Posterior vena cava (tissue), 2 donors: ENCODE data around the gene PRR5. TPM values are rescaled to one million over a fixed set of nuclear protein-coding genes. Genes with fewer than 3 reads are reported as not detected.
"Not testable (repeated sequence)": the region's sequence is repeated elsewhere in the genome, so short reads cannot be mapped to it uniquely, and the experiment has no call there.

Experiments
- DNase-seq: peaks from one replicate; pipeline ENCODE4 v3.0.0-alpha.2; 2020; ENCODE audit warnings: low spot score
- intact Hi-C, 2 donors: fragments of 100-400 bp; cut with DNase I; formaldehyde crosslinking; loops; one replicate each; pipeline versions ENCODE4 v1.14.1 to v1.14.2; 2022 to 2023
- total RNA-seq, 2 donors: library from RNA; stranded (reverse); fragmentation: NEBNext Ultra II Directional; extraction: Animal tissue kit (Norgen Biotek cat#: 25700); gene quantifications; one replicate each; pipeline ENCODE4 v1.2.1, GENCODE V29; 2021
- donor health status: DM: yes; HTN: yes; CAD: no.
- donor health status: DM: yes; HTN: yes; CAD: no.

PRR5 gene
- total RNA-seq, 2 donors from 2014 or later: 8.8 to 11.8 TPM

DNA sequence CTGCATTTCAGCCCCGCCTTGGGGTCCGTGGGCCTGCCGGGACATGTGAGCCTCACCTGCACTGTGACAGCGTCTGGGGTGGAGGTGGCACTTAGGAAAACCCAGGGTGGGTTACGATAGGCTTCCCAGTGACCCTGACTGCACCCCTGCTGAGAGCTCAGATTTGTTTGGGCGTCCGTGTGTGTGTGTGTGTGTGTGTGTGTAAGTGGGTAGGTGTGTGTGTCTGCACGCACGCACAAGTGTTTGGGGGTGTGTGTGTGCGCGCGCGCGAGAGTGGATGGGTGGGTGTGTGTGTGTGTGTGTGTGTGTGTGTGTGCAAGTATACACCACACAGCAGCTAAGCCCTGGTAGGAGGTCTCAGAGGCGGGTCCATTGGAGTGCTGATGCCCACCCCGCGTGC is 38.3 kb downstream of the PRR5 start:
- no peak for DNase-seq
- intact Hi-C loops: no loop called here

DNA sequence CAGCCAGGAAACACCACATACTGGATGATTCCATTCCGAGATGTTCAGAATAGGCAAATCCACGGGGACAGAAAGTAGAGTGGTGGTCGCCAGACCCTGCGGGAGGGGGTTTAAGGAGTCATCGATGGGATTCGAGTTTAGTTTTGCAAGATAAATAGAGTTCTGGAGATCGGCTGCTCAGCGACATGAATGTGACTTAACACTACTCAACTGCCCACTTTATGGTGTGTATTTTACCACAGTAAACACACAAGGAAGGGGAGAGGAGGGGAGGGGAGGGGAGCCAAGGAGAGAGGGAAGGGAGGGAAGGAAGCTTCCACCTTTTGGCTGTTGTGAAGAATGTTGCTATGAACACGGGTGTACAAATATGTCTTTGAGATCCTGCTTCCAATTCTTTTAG is 39.9 kb downstream of the PRR5 start:
- intact Hi-C loops: no loop called here
- no peak for DNase-seq

DNA sequence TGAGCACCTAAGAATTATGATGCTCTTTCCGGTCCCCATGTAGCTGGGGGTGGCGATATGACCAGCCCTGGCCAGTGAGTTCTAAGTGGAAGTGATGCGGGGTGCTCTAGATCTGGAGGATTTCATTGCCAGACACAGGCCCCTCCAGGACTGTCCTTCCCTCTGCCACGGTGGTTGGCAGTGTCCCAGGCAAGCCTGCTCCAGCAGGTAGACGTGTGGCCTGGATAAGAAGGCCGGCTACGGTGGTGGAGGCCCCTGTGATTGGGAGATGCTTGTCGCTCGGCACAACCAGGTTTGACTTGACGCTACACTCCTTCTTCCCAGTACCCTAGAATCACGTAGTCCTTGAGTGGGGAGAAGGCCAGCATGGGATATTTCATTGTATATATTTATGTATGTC is 41.2 kb downstream of the PRR5 start:
- intact Hi-C loops: no loop called here
- no peak for DNase-seq

DNA sequence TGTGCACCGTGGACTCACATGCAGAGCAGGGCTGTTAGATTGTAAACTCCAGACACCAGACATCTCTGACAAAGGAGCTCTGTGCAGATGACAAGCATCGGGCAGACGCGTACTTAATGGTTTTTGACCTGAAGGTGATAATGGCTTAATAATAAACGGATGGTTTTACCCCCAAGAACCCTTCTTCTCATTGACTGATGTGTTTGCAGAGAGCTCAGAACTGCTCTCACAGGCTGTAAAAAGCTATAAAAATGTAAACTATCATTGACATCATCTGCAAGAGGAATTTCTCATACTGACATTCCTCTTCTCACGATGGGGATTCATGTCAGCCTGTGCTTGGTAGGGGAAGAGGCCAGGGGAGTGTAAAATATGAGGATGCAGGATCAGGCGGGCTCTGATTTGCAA is 41.8 kb downstream of the PRR5 start:
- no peak for DNase-seq
- intact Hi-C loops: no loop called here

GRCh38 chr22:44745853-44746789 is 44.1 kb downstream of the PRR5 start:
- DNase-seq: no peak
- intact Hi-C loops: no loop called here

GRCh38 chr22:44747784-44748127 is 45.8 kb downstream of the PRR5 start:
- intact Hi-C loops, DNase-seq: not testable (repeated sequence)

DNA sequence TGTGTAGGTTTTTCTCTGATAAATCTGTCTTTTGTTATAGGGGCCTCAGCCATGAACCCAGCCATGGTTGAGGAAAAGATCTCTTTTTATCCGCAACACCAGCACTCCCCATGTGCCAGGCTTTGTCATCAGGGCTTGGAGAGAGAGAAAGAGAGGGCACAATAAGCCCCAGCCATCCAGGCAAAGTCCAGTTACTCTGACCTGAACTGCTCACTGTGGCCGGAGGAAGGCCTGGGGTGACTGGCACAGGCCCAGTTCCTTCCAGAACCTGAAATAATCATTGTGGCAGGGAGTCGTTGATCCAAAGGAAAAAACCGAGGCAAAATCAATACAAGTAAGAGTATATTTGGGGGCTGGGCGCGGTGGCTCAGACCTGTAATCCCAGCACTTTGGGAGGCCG is 46.5 kb downstream of the PRR5 start:
- intact Hi-C loops: no loop called here
- DNase-seq: peak; percentile 26

DNA sequence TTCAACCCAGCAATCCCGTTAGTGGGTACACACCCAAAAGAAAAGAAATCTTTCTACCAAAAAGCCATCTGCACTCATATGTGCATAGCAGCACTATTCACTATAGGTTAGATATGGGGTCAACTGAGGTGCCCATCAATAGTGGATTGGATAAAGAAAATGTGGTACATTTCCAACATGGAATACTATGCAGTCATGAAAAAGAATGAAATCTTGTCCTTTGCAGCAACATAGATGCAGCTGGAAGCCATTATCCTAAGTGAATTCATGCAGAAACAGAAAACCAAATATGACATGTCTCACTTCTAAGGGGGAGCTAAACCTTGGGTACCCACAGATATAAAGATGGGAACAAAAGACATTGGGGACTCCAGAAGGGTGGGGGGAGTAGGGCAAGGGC is 48.5 kb downstream of the PRR5 start:
- intact Hi-C loops: no loop called here
- DNase-seq: no peak

GRCh38 chr22:44752285-44753188 is 50.5 kb downstream of the PRR5 start, which contains the start of gene ARHGAP8:
Gene ARHGAP8, plus strand, starts transcription at chr22:44752575. Its CDS starts 33,953 bp downstream, at chr22:44786528.
- peak; percentile 64 for DNase-seq
- intact Hi-C loops: no loop called here

DNA sequence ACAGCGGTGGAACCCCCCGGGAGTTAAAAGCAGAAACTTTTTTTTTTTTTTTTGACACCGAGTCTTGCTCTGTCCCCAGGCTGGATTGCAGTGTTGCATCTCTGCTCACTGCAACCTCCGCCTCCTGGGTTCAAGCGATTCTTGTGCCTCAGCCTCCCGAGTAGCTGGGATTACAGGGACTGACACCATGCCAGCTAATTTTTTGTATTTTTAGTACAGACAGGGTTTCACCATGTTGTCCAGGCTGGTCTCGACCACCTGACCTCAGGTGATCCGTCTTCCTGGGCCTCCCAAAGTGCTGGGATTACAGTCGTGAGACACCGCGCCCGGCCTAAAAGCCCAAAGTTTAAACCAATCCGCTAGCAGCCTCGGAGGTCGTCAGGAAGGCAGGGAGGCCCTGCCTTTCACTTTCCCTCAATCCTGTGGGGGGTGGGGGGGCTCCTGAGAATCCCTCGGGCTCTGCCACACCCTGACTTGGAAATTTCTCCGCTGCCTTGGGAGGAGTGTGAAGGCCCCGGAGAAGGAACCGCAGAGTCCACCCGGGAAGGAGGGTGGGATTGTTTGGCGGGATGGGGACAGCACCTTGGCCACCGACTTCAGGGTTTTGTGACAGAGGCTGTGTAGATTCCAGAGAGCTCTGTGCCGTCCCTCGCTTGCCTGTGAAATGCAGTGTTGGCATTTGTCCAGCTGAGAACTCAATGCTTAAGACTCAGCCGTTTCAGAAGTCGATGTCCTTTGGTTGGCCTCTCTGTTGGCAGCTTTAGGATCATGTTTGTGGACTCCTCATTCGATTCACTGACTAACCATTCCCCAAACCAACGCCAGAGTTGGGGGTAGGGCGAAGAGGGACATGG is 51.4 kb downstream of the PRR5 start:
- intact Hi-C loops: no loop called here
- no peak for DNase-seq

DNA sequence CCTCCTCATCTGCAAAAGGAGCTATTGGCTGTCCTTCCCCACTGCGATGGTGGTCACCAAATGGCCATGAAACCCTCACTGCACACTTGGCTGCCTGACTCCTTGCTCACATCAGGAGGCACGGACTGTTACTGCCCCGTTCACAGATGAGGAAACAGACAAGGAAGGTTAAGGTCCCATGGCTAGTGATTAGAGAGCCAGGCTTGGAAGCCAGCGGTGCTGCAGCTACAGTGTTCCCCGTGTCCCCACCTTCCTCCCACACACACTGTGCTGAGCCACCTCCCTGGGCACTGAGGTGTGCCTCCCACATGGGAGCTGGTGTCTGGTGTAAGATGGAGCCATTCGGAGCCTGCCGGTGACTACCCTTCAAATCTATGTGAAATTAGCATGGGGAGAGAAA is 53.0 kb downstream of the PRR5 start:
- intact Hi-C loops: no loop called here
- DNase-seq: peak; percentile 66

GRCh38 chr22:44755417-44755816 is 53.4 kb downstream of the PRR5 start:
- intact Hi-C loops: no loop called here
- peak; percentile 49 for DNase-seq

DNA sequence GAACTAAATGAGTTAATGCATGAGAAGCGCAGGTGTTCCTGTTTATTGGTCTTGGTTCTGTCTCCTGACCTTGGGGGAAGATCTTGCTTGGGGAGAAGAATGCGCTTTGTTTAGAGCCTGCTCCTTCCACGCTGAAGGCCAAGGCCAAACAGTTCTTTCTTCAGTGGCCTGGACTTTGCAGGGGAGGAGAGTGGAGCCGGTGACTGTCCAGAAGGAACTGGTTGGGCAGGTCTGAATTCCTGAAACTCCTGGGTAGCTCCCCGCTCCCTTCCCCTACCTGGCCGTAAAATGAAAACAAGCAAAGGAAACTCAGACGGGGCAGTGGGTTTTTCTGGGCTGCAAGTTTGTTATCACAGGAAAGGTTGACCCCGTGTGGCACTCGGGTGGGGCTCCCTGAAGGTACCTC is 54.0 kb downstream of the PRR5 start:
- DNase-seq: no peak
- intact Hi-C loops: no loop called here

DNA sequence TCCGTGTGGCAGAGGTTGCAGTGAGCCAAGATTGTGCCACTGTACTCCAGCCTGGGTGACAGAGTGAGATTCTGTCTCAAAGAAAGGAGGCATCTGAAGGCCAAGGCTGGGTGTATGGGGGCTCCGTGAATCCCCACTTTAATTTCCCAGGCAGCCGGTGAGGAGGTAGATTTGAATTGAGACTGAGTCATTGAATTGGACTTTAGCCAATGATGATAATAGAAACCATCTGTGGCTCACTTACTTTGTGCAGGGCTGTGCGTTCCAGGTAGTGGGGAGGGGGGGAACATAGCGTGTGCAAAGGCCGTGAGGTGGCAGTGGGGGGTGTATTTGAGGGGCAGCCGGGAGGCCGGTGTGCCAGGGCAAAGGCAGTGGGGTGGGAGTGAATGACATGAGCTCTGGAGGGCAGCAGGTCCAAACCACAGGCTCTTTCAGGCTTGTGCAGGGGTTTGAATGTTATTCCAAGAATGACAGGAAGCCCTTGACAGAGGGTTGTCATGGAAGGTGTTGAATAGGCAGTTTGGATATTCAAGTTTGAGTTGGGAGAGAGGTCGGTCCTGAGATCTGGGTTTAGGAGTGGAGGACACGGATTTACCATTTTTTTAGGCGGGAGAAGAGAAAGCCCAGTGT is 56.5 kb downstream of the PRR5 start:
- intact Hi-C loops: no loop called here

DNA sequence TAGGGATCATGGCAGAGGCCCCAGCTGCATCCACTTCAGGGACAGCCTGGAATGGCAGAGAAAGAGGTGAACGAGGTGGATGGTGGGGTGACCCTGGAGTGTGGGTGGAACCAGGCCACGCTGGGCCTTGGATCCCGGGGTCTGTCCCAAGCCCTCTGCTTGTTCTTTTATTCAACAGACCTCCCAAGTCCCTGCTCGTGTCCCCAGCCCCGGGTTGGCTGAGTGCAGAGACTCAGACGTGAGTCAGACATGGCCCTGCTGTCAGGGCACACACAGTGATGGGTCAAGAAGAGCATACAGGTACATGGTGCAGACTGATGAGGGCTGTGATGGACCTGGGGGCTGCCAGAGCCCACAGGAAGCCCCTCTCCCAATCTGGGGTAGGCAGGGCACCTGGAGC is 57.0 kb downstream of the PRR5 start:
- no peak for DNase-seq
- intact Hi-C loops: no loop called here

More for the DNA sequence above, 56.5 kb downstream of the PRR5 start:
- DNase-seq: no peak

DNA sequence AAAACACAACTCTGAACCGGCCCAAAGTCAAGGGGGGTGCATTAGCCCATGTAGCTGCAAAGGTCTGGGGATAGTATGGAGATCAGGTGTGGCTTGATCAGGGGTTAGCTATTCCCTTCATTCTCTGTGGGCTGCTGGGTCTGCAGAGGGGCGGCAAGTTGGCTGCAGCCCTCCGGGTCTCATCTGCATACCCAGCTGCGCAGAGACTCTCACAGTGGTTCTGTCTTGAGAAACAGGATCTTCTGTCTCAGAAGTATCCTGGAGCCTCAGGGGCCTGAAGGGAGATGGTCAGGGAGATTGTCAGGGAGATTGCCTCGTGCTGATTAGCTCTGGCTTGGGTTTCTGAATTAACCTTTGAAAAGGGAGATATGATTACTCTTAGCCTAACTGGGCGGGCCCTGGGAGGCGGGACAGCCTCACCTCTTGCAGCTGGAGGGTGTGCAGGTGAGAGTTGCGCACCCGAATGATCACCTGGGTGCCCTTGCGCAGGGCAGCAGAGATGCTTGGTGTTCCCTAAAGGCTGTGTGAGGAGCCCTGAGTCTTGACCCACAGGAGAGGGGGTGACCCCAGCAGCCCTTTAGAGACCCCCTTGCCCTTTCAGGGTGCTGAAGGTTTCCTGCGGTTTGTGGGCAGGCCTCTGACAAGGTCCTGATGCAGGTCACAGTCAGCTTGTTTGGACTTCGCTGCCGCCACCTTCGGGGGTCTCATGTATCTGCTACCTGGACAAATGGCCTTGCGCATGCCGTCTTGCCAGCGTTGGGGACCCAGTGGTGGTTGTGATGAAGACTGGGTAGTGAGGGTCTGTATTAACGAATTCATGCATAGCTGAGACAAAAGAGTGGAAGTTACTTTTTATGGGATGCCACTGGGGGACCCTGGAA is 57.7 kb downstream of the PRR5 start:
- intact Hi-C loops: no loop called here
- DNase-seq: no peak

DNA sequence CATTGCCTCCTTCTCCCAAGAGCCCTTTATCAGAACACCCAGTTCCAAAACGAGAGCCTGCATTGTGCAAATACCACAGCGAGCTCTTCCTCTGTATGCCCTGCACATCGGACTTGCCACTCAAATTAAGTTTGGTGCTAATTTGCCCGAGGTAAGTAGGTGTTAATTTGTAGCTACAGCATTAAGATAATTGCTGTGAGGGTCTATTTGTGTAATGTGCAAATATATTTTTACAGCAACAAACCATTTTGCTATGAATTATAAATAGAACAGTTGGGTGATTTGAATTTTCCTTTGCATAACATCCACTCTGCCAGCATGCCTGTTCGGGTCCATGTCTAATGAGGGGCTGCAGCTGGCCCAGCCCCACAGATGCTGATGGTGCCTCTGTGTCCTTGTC is 58.5 kb downstream of the PRR5 start:
- intact Hi-C loops: no loop called here
- DNase-seq: no peak

- intact Hi-C loops: no loop called here
Measured at GRCh38 chr22:44761025-44761424, 59.0 kb downstream of the PRR5 start.

More at GRCh38 chr22:44761025-44761424, 59.0 kb downstream of the PRR5 start:
- no peak for DNase-seq
